ENCODE measurements around the gene RASSF5. TPM values are rescaled to one million over a fixed set of nuclear protein-coding genes. Genes with fewer than 3 reads are reported as not detected.
A peak's percentile ranks its signal among the peaks of the same experiment; 100 is the strongest.

Gene RASSF5
- total and polyA plus RNA-seq, 4 donors, result 4.8 to 10.0 (median 5.5) TPM

DNA sequence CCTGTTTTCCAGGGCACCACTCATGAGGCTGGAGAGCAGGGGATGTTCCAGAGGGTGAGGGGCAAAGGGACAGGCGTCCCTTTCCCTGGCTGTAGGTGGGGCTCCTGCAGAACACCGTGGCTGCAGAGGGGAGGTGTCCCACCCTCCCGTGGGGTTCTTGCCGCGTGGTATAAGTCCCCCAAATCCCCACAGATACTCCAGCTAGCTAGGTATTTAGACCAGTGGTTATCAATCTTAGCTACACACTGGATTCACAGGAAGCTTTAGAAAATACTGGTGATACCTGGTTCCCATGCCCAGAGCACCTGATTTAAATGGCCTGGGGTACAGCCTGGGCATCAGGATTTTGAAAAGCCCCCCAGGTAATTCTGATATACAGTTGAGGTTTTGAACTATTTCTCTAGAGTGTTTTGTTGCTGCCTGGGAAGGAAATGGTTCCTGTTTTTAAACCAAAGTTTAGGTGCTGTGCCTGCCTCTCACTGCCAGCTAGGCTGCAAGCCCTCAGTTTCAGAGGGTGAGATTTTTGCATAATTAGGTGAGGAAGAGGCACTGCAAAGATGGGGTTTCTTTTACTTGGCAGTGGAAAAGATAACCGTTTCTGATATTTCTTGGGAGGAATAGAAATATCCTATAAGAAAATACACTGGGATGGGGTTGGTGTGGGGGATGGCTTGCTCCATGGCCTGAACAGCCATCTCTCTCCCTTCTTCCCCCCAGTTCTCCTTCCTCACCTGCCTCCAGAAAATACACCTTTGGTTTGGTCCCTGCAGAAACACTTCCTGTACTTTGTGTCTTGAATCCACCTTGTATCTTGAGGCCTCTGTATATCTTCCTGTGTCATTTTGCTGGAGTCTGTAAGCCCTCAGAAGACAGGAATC is 51.7 kb downstream of the RASSF5 start (continued):
- TF ChIP-seq, protein P1, sequence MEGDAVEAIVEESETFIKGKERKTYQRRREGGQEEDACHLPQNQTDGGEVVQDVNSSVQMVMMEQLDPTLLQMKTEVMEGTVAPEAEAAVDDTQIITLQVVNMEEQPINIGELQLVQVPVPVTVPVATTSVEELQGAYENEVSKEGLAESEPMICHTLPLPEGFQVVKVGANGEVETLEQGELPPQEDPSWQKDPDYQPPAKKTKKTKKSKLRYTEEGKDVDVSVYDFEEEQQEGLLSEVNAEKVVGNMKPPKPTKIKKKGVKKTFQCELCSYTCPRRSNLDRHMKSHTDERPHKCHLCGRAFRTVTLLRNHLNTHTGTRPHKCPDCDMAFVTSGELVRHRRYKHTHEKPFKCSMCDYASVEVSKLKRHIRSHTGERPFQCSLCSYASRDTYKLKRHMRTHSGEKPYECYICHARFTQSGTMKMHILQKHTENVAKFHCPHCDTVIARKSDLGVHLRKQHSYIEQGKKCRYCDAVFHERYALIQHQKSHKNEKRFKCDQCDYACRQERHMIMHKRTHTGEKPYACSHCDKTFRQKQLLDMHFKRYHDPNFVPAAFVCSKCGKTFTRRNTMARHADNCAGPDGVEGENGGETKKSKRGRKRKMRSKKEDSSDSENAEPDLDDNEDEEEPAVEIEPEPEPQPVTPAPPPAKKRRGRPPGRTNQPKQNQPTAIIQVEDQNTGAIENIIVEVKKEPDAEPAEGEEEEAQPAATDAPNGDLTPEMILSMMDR (IDR thresholded peaks at IDR 0.05; ENCODE audit: low read depth, low read length, missing input control), result no peak
- TF ChIP-seq HNF4A (conservative IDR thresholded peaks at IDR 0.05) (no peak), FOXA1 (IDR thresholded peaks at IDR 0.05) (no peak), RAD21 (IDR thresholded peaks at IDR 0.05) (no peak), FOXA2 (IDR thresholded peaks at IDR 0.05) (no peak)
- TF ChIP-seq, protein P2, sequence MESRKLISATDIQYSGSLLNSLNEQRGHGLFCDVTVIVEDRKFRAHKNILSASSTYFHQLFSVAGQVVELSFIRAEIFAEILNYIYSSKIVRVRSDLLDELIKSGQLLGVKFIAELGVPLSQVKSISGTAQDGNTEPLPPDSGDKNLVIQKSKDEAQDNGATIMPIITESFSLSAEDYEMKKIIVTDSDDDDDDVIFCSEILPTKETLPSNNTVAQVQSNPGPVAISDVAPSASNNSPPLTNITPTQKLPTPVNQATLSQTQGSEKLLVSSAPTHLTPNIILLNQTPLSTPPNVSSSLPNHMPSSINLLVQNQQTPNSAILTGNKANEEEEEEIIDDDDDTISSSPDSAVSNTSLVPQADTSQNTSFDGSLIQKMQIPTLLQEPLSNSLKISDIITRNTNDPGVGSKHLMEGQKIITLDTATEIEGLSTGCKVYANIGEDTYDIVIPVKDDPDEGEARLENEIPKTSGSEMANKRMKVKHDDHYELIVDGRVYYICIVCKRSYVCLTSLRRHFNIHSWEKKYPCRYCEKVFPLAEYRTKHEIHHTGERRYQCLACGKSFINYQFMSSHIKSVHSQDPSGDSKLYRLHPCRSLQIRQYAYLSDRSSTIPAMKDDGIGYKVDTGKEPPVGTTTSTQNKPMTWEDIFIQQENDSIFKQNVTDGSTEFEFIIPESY (IDR thresholded peaks at IDR 0.05), result no peak
- TF ChIP-seq, protein P3, sequence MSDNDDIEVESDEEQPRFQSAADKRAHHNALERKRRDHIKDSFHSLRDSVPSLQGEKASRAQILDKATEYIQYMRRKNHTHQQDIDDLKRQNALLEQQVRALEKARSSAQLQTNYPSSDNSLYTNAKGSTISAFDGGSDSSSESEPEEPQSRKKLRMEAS (IDR thresholded peaks at IDR 0.05), result no peak

DNA sequence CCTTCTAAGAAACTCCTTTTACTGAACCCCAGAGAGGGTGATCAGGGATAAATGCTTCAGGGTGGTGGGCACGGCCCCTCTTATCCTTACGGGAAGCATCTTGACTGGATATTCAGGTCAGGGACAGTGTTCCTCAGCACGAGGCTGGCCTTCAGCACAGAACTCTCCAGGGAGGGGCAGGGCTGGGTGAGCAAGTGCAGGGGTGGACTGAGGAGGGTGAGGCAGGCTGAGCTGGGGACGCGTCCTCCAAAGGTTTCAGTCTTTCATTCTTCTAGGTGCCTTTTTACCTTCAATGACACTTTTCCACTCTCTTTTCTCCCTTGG is 52.3 kb downstream of the RASSF5 start:
- Histone ChIP-seq H3K36me3 (ENCODE audit: control insufficient read depth in 4 of 4, insufficient read depth in 3 of 4, low read depth in 1 of 4, low read length in 3 of 4) (peaks cover 0 to 3% (median 2%) of the 10 kb centered on the region in 4 donors), H3K27me3 (ENCODE audit: control insufficient read depth in 4 of 4, insufficient read depth in 4 of 4, low read length in 3 of 4) (no peaks in the 10 kb centered on the region), H3K4me1 (ENCODE audit: control insufficient read depth in 4 of 4, insufficient read depth in 4 of 4, low read length in 3 of 4) (peaks cover 22 to 62% (median 50%) of the 10 kb centered on the region in 4 donors), H3K9me3 (ENCODE audit: control insufficient read depth in 4 of 4, low read length in 3 of 4) (no peaks in the 10 kb centered on the region), H3K4me3 (ENCODE audit: low read depth in 1 of 3, low read length in 3 of 3) (no peak overlapping the region), H3K27ac (ENCODE audit: low read depth in 1 of 2, low read length in 2 of 2) (peak overlapping the region in 1 of 2 donors; percentile 83), H3K9ac (ENCODE audit: low read depth in 1 of 2, low read length in 2 of 2) (peak overlapping the region in 1 of 2 donors; percentile 19)
- TF ChIP-seq, protein P1 (IDR thresholded peaks at IDR 0.05; ENCODE audit: low read depth, low read length, missing input control), result no peak
- DNase-seq (ENCODE audit: low spot score), result no peak
- 75% methylated on average over 5 of the region's 5 CpGs for WGBS

DNA sequence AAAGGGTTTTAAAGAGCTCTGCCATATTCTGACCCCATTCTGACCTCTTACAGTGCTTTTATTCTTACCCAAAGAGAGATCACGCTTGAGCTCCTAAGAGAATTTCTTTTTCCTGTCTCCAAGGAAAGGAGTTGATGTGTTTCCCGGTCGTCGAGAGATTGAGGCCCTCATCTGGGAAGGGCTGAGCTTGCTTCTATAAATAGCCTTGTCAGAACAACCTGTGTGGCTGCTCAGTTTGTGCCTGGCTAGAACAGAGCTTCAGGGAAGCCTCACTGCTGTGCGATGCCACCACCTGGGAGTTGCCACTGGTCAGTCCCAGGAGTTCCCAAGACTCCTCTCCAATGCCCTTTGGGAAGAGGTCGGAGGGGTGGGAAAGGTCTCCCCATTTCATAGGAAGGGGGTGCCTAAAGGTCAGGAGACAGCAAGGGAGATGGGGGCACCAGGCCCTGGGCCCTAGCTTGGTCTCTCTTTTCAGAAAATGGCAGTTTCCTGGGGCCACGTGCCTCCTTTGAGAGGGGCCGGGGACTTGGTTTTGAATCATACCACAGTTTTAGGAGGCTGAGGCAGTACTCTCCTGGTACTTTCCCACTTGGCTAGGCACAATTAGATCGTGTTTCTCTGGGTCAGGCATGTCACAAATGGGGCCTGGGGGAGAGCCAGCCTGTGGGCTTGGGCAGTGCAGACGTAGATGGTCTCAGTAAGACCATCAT is 52.8 kb downstream of the RASSF5 start:
- TF ChIP-seq HNF4G (IDR thresholded peaks at IDR 0.05), result no peak
- no peak for TF ChIP-seq HNF4A (conservative IDR thresholded peaks at IDR 0.05)
- TF ChIP-seq, protein P2 (IDR thresholded peaks at IDR 0.05), result no peak
- peak; percentile 18 for TF ChIP-seq NR2F2 (IDR thresholded peaks at IDR 0.05)
- H3K4me1 ChIP-seq (ENCODE audit: control insufficient read depth in 4 of 4, insufficient read depth in 4 of 4, low read length in 3 of 4), result peaks cover 22 to 57% (median 44%) of the 10 kb centered on the region in 4 donors
- no peak for DNase-seq (ENCODE audit: low spot score)
- H3K4me3 ChIP-seq (ENCODE audit: low read depth in 1 of 3, low read length in 3 of 3), result no peak overlapping the region
- peak overlapping the region in 1 of 2 donors; percentile 83 for H3K27ac ChIP-seq (ENCODE audit: low read depth in 1 of 2, low read length in 2 of 2)
- H3K9me3 ChIP-seq (ENCODE audit: control insufficient read depth in 4 of 4, low read length in 3 of 4), result no peaks in the 10 kb centered on the region
- 77% methylated on average over 10 of the region's 10 CpGs for WGBS
- H3K36me3 ChIP-seq (ENCODE audit: control insufficient read depth in 4 of 4, insufficient read depth in 3 of 4, low read depth in 1 of 4, low read length in 3 of 4), result peaks cover 0 to 3% (median 2%) of the 10 kb centered on the region in 4 donors
- no peak overlapping the region for H3K9ac ChIP-seq (ENCODE audit: low read depth in 1 of 2, low read length in 2 of 2)
- no peaks in the 10 kb centered on the region for H3K27me3 ChIP-seq (ENCODE audit: control insufficient read depth in 4 of 4, insufficient read depth in 4 of 4, low read length in 3 of 4)
